ENCODE measurements around the gene HESX1.
A peak's percentile ranks its signal among the peaks of the same experiment; 100 is the strongest.

Gene HESX1

DNA sequence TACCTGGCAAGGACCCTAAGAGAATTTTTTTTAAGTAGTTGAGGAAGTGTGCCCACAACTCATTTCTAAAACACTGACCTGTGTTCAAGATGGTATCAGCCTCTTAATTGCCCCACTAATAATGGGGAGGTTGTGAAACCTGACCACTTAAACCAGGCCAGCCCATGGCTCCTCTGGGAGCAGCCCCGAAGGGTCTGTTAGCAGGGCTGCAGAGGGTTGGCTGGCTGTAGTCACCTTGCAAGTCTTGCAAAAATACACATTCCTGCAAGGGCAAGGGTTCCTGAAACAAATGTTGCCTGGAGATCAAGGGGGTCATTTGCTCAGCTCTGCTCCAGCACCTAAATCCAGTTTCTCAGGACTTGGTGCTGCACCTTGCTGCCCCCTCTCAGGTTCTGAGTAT is 37.9 kb downstream of the HESX1 start:
- Histone ChIP-seq H3K4me3 (no peak overlapping the region), H3K36me3 (replicated peaks) (no peaks in the 10 kb centered on the region), H3K4me1 (peaks cover 26% of the 10 kb centered on the region), H3K9me3 (no peaks in the 10 kb centered on the region), H3K27me3 (ENCODE audit: low read depth) (no peaks in the 10 kb centered on the region)
- DNase-seq (ENCODE audit: low spot score in 2 of 2) = no peak
- in situ Hi-C loops (cut with MboI; ENCODE audit: low sequenced_read_pairs) = no loop called here

DNA sequence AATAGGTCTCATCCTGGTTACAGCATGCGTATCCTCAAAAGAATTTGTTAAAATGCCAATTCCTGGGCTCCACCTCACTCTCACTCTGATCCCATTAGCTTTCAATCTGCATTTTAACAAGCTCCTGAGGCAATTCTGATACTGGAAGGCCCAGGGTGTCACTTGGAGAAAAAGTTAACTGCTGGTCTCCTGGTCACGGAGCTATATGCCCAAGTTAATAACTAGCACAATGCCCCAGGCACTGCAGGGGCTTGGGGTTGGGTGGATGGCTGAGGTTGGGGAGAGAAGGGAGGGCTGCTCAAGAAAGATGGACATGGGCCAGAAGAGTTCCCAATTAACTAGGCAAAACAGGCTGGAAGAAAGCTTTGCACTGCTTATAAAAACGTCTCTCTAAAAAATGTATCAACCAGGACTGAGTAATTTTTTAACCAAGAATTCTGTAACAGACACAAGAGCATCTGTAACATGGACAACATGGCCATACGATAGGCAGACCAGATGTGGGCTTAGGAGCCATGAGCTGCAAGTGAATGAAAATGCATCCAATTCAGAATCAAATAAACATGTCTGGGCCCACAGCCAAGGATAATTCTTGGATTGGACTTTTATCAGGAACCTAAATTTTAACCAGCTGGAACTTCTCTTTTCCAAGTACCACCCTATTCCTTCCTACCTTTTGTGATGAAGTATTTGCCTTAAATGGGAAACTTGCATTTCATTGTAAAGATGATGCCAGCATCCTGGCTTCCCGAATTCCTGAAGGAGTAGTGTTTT is 38.8 kb downstream of the HESX1 start:
- Histone ChIP-seq H3K36me3 (replicated peaks) (no peaks in the 10 kb centered on the region), H3K27me3 (ENCODE audit: low read depth) (no peaks in the 10 kb centered on the region), H3K9me3 (no peaks in the 10 kb centered on the region), H3K4me1 (peaks cover 26% of the 10 kb centered on the region), H3K4me3 (no peak overlapping the region)
- DNase-seq (ENCODE audit: low spot score in 2 of 2) = peak in 1 of 2 experiments; percentile 16
- in situ Hi-C loops (cut with MboI; ENCODE audit: low sequenced_read_pairs) = no loop called here

DNA sequence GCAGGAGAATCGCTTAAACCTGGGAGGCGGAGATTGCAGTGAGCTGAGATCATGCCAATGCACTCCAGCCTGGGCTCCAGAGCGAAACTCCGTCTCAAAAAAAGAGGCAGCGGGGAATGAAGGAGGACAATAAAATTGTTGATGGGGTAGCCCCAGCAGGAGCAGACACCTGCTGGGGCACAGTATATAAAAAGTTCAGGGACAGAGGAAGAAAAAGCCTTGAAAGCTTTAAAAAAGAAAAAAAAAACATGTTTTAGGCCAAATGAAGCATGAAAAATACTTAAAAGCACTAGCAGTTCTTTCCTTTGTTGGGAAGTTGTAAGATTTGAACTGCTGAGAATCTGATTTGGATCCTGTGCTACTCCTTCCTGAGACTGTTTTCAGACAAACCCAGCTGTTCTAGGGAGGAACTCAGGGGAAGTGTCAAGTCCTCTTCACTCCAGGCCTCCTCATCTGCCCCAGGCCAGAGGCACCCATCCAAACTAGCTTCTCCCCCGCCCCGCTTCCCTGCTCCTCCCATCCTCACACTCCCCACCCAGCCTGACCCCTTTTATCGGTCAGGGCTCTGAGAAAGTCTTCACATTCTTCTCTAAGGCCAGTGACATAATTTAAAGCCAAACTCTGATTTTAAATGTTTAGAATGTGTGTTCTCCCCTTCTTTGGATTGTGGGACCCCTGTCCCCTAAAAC is 39.6 kb downstream of the HESX1 start:
- in situ Hi-C loops (cut with MboI; ENCODE audit: low sequenced_read_pairs) = no loop called here
- H3K4me3 ChIP-seq = no peak overlapping the region
- DNase-seq (ENCODE audit: low spot score in 2 of 2) = peak in 1 of 2 experiments; percentile 40

DNA sequence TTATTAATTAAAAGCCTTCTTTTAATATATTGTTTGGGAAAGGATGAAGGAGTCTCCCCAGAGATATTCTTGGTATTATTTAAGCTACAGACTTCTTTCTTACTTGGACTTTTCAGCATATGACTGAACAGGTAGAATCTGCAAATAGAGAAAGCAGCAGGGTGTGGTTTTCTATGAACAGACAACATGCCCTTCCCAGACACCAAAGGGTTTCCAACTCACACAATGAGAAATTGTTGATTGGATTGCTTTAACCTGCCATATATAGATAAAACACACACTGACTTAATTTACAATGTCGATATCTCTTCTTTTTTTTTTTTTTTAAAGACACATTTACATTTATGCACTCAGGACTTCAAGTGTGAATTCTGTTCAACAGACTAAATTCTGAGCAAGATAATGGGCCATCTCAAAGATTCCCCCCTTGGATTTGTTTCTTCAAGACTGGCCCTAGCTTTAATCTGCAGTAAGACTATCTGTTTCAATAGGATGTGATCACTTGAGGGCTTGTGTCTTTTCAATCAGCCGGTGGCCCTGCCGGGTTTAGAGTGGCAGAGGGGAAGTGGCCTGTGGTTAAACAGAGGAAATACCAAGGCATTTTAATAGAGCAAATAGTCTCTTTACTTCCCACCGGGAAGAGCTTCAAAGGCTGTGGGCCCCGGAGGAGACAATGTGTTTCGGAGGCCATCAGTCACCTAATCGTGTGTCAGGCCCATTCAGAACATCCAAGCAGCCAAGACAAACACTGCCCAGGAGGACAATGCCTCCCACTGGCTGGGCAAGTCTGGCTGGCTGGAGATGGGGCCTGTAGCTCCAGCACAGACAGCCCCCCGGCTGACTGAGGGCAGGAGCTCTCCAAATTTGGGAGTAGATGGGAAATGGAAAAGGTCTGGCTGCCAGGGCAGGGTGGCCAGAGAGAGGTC is 40.7 kb downstream of the HESX1 start:
- Histone ChIP-seq H3K4me3 (no peak overlapping the region), H3K27me3 (ENCODE audit: low read depth) (no peaks in the 10 kb centered on the region), H3K36me3 (replicated peaks) (no peaks in the 10 kb centered on the region), H3K4me1 (peaks cover 20% of the 10 kb centered on the region), H3K9me3 (no peaks in the 10 kb centered on the region)
- in situ Hi-C loops (cut with MboI; ENCODE audit: low sequenced_read_pairs) = no loop called here
- DNase-seq (ENCODE audit: low spot score in 2 of 2) = no peak

More for the DNA sequence above, 39.6 kb downstream of the HESX1 start:
- Histone ChIP-seq H3K9me3 (no peaks in the 10 kb centered on the region), H3K4me1 (peaks cover 24% of the 10 kb centered on the region), H3K27me3 (ENCODE audit: low read depth) (no peaks in the 10 kb centered on the region), H3K36me3 (replicated peaks) (no peaks in the 10 kb centered on the region)

DNA sequence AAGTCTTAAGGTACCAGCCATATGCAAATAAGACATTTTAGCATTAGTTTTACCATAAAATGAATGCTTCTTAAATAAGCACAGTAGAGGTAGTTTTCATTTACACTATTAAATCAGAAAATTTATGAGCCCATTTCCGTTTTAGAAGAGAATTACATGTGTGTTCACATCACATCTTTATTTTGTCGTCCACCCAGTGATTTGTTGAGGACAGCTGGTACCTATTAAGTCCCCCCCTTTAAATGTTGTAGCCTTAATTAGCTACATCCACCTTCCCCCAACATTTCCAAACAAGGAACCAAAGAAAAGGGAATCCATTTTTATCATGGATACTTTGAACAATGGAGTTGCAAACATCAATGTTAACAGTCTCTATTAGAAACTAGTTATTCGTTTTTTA is 41.5 kb downstream of the HESX1 start:
- H3K4me1 ChIP-seq = peaks cover 21% of the 10 kb centered on the region
- no peak for DNase-seq (ENCODE audit: low spot score in 2 of 2)
- in situ Hi-C loops (cut with MboI; ENCODE audit: low sequenced_read_pairs) = no loop called here

DNA sequence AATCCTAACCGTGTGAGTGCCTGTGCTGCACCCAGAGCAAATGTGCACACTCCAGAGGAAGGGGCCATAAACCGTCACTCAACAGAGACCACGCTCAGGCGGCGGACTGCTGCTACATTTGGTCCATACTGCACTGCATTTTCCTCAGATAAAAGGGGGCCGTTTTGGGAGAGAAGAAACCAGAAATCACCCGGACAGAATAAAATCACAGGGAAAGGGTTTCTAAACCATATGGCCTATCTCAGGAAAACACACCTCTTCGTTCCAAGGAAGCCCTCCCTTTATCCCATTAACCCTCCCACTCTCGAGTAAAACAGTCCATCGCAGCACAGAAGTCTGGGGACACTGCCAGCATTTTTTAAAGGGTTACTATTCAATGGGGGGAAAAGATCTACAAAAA is 42.2 kb downstream of the HESX1 start:
- H3K4me3 ChIP-seq = no peak overlapping the region
- no peaks in the 10 kb centered on the region for H3K27me3 ChIP-seq (ENCODE audit: low read depth)
- in situ Hi-C loops (cut with MboI; ENCODE audit: low sequenced_read_pairs) = no loop called here
- H3K36me3 ChIP-seq (replicated peaks) = no peaks in the 10 kb centered on the region
- peaks cover 23% of the 10 kb centered on the region for H3K4me1 ChIP-seq
- no peak for DNase-seq (ENCODE audit: low spot score in 2 of 2)
- no peaks in the 10 kb centered on the region for H3K9me3 ChIP-seq

More for the DNA sequence above, 41.5 kb downstream of the HESX1 start:
- no peaks in the 10 kb centered on the region for H3K9me3 ChIP-seq
- no peaks in the 10 kb centered on the region for H3K27me3 ChIP-seq (ENCODE audit: low read depth)
- H3K36me3 ChIP-seq (replicated peaks) = no peaks in the 10 kb centered on the region
- H3K4me3 ChIP-seq = no peak overlapping the region

DNA sequence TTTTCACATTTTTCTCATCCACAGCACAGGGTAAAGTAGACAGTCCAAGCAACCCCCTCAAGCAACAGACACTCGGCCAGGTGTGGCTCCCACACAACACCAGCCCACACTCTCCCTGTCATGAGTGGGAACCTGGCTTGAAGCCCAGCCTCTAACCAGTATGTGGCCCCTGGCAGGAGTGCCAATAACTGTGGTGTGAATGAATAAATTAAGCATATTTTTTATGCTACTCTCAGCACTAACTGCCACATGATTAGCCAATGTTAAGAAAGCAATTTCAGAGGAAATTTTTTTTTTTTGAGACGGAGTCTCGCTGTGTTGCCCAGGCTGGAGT is 44.5 kb downstream of the HESX1 start:
- Histone ChIP-seq H3K36me3 (replicated peaks) (no peaks in the 10 kb centered on the region), H3K27me3 (ENCODE audit: low read depth) (no peaks in the 10 kb centered on the region), H3K4me3 (no peak overlapping the region), H3K4me1 (peaks cover 14% of the 10 kb centered on the region), H3K9me3 (no peaks in the 10 kb centered on the region)
- DNase-seq (ENCODE audit: low spot score in 2 of 2) = no peak
- in situ Hi-C loops (cut with MboI; ENCODE audit: low sequenced_read_pairs) = no loop called here

DNA sequence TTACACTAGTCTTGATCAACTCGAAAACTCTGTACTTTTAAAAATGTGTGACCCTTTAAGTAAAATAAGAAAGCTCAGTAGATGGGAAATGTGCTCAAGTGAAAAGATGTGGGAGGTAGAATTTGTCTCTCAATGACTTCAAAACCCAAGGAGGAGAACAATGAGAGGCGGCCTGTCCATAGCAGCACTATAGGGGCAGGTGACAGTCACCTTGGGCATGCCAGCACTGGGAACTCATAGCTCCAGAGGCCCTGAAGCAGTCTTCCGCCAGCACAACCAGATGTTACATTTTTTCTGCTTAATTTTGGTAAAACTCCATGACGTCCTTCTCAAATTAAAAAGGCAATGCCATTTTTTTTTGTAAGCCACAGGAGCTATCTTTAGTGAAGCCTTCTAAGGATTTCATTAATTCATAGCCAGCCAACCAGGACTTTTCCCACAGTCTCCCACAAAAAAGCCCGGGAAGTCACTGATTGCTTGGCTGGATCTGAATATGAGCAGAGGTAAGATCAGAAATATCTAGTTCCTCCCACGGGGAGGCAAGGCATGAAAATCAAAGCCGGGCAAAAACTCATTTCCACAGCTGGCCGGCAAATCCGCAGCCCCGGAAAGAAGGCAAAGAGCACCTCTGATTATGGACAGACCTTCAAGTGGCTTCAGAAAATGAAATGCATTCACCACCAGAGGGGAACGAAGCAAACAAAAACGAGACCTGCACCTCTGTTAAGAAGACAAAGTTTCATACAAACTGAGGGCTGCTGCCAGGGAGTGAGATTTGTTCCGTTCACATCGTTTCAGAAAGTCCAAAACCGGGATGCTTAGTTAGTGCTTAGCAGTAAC is 45.1 kb downstream of the HESX1 start:
- no peaks in the 10 kb centered on the region for H3K27me3 ChIP-seq (ENCODE audit: low read depth)
- in situ Hi-C loops (cut with MboI; ENCODE audit: low sequenced_read_pairs) = no loop called here
- DNase-seq (ENCODE audit: low spot score in 2 of 2) = no peak
- H3K4me3 ChIP-seq = no peak overlapping the region
- H3K4me1 ChIP-seq = peaks cover 13% of the 10 kb centered on the region
- no peaks in the 10 kb centered on the region for H3K9me3 ChIP-seq
- H3K36me3 ChIP-seq (replicated peaks) = no peaks in the 10 kb centered on the region

DNA sequence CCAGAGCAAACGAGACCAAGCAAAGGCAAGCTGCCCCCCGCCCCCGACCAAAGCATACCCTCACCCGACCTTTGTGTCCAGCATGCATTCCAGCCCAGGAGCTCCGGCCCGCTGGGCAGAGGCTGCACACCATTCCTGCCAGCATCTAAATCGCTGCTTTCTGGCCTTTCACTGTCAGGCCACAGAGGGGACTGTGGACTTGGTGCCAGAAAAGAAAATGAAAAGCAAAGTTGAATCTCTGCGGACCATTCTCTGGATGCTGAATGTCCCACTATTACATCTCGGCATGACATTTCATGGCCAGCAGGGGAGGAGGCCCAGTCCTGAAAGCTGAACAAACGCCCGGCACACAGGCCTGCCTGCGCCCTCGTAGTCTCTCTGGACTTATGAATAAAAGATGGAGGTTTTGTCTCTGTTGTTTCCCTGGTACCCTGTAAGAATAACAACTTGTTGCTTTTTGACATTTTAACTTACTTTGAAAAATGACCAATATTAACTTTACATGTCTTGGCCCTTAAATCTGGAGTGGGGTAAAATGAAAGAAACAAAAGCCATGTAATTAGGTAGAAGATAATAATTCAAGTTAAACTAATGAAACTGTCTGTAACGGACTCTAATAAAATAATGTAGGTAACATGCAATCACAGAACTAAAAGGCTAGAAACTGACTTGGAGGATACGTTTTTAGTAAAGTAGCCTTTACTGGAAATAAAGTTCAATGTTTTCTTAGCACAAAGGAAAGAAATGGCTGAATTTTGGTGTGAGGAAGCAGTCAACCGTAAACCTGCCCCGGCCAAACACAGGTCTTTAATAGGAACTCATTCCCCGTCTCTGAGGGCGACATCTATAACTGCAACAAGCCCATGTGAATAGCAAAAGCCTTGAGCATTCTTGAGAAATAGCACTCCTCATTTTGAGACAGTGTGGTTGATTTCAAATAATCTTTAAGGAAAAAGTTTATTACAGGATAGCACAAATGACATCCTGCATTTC is 47.3 kb downstream of the HESX1 start:
- H3K36me3 ChIP-seq (replicated peaks) = no peaks in the 10 kb centered on the region
- no peak overlapping the region for H3K4me3 ChIP-seq
- DNase-seq (ENCODE audit: low spot score in 2 of 2) = no peak
- no peaks in the 10 kb centered on the region for H3K27me3 ChIP-seq (ENCODE audit: low read depth)
- peaks cover 4% of the 10 kb centered on the region; the same call in 1 of the 2 replicates for H3K4me1 ChIP-seq
- in situ Hi-C loops (cut with MboI; ENCODE audit: low sequenced_read_pairs) = no loop called here
- H3K9me3 ChIP-seq = no peaks in the 10 kb centered on the region

DNA sequence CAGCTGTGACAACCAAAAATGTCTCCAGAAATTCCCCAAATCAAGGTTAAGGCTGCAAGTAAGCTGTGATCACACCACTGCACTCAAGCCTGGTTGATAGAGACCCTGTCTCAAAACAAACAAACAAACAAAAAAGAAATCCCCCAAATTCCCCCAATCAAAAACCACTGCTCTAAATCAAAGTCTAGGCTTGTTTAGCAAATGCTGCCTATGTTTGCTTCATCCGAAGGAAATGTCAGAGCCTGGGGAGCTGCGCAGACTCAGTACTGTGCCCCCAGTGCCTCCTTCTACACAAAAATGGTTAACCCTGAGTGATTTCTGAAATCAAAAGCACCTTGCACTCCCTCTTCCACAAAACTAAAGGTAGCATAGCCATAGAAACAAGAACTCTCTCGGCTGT is 48.0 kb downstream of the HESX1 start:
- Histone ChIP-seq H3K27me3 (ENCODE audit: low read depth) (no peaks in the 10 kb centered on the region), H3K9me3 (no peaks in the 10 kb centered on the region), H3K36me3 (replicated peaks) (no peaks in the 10 kb centered on the region), H3K4me3 (no peak overlapping the region), H3K4me1 (peaks cover 4% of the 10 kb centered on the region; the same call in 1 of the 2 replicates)
- no peak for DNase-seq (ENCODE audit: low spot score in 2 of 2)
- in situ Hi-C loops (cut with MboI; ENCODE audit: low sequenced_read_pairs) = no loop called here

DNA sequence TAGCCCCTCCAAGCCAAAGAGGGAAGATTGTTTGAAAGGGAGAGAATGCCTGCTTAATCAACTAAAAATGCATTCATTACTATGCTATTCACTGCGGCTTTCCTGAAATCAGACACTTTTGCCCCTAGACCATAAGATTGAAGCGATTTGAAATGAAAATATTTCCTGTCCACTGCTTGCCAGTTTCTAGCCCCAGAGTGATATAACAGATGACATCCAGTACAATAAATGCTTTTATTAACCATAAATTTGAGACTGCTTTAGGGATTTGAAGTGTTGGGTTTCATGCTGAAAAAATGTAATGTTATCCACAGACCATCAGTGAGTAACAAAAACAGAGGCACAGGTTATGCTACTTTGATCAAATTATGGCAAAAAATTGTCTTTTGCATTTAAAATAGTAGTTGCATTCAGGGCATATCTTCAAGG is 48.7 kb downstream of the HESX1 start:
- no peak for DNase-seq (ENCODE audit: low spot score in 2 of 2)
- H3K4me3 ChIP-seq = no peak overlapping the region
- in situ Hi-C loops (cut with MboI; ENCODE audit: low sequenced_read_pairs) = no loop called here
- H3K36me3 ChIP-seq (replicated peaks) = no peaks in the 10 kb centered on the region
- H3K4me1 ChIP-seq = peaks cover 4% of the 10 kb centered on the region; the same call in 1 of the 2 replicates
- H3K27me3 ChIP-seq (ENCODE audit: low read depth) = no peaks in the 10 kb centered on the region
- no peaks in the 10 kb centered on the region for H3K9me3 ChIP-seq

DNA sequence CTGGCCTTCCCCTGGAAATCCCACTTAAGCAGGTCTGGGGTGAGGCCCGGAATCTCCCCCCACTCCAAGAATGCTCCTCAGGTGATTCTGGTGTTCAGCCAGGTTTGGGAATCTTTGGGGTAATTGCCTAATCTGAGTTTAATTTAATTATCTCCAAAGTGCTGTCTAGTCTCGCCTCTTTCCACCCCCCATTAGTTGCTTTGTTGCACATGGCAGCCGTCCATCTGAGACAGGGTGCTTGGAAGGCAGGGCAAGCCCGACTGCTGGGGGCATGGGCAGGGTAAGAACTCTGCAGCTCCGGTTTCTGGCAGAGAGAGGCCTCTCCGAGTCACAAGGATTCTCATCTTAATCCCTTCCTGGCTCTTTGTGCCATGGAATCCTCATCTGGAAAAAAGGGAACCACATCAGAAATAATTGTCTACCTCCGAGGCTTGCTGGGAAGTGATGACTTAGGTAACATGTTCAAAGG is 49.6 kb downstream of the HESX1 start:
- H3K27me3 ChIP-seq (ENCODE audit: low read depth) = no peaks in the 10 kb centered on the region
- H3K4me3 ChIP-seq = no peak overlapping the region
- no peaks in the 10 kb centered on the region for H3K9me3 ChIP-seq
- DNase-seq (ENCODE audit: low spot score in 2 of 2) = no peak
- no peaks in the 10 kb centered on the region for H3K36me3 ChIP-seq (replicated peaks)
- H3K4me1 ChIP-seq = peaks cover 4% of the 10 kb centered on the region; the same call in 1 of the 2 replicates
- in situ Hi-C loops (cut with MboI; ENCODE audit: low sequenced_read_pairs) = no loop called here

Data from HAP-1 (cell line).